Raji (cell line): ENCODE measurements around the gene EAPP.

ENCODE experiments used
- POLR2A ChIP-seq: IDR thresholded peaks from 2 replicates; pipeline ENCODE4 v1.6.1; 2011; ENCODE audit warnings: low read depth, low read length, control low read depth; ENCODE audit not compliant: insufficient read depth

The EAPP gene

DNA sequence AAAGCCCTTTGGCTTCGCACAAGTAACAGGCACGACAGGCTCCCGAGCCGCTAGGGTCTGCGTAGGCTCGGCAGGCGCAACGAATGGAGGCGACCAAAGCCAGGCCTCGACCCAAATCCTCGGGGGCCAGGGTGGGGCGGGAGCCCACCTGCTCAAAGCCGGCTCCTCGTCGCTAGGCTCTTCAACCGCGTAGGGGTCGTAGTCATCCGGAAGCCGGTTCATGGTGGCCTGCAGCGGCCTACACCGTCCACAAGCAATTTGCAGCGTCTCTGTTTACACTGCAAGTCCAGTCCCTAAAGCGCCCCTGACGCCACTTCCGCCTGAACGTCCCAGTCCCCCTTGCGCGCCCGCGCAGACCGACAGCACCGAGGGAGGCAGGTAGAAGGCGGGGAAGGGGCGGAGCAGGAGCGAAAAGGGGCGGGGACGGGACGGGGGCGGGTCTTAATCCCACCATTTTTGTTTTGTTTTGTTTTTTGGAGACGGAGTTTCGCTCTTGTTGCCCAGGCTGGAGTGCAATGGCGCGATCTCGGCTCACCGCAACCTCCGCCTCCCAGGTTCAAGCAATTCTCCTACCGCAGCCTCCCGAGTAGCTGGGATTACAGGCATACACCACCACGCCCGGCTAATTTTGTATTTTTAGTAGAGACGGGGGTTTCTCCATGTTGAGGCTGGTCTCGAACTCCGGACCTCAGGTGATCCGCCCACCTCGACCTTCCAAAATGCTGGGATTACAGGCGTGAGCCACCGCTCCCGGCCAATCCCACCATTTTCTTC, at the start of gene EAPP:
Gene EAPP (minus strand): TSS at position 295 of the 774 bp plus-strand sequence. CDS start 73 bp downstream, at position 222.
- TF ChIP-seq POLR2A: peak; percentile 94

GRCh38 chr14:34583525-34583924, 44.0 kb upstream of the EAPP start:
- no peak for TF ChIP-seq POLR2A

DNA sequence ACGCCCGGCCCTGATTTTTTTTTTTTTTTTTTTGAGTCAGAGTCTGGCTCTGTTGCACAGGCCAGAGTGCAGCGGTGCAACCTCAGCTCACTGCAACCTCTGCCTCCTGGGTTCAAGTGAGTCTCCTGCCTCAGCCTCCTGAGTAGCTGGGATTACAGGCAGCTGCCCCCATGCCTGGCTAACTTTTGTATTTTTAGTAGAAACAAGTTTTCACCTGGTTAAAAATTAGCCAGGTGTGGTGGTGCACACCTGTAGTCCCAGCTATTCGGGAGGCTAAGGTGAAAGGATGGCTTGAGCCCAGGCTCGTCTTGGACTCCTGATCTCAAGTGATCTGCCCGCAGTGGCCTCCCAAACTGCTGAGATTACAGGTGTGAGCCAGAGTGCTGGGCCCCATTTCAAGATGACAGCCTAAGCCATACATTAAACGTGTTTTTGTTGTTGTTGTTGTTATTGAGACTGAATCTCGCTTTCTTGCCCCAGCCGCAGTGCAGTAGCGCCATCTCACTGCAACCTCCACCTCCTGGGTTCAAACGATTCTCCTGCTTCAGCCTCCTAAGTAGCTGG, 42.7 kb upstream of the EAPP start:
- TF ChIP-seq POLR2A: no peak

DNA sequence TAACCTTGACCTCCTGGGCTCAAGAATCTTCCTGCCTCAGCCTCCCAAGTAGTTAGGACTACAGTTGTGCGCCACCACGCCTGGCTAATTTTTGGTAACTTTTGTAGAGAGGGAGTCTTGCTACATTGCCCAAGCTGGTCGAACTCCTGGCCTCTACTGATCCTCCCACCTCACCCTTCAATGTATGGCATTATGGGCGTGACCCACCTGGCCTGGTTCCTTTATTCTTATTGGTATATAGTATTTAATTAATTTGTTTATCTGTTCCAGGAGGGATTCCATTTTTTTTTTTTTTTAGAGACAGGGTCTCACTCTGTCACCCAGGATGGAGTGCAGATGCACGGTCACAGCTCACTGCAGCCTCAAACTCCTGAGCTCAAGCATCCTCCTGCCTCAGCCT, 40.9 kb upstream of the EAPP start:
- no peak for TF ChIP-seq POLR2A

GRCh38 chr14:34571771-34572170, 32.3 kb upstream of the EAPP start:
- no peak for TF ChIP-seq POLR2A

DNA sequence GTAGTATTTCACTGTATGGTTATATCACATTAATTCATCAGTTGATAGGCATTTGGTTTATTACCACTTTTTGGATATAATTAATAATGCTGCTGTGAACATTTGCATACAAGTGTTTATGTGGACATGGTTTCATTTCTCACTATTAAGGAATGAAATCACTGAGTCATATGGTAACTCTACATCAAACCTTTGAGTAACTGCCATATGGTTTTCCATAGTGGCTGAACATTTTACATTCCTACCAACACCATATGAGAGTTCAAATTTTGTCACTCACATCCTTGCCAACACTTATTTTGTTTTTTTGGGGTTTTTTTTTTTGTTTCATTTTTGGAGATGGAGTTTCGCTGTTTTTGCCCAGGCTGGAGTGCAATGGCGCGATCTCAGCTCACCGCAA, 30.2 kb upstream of the EAPP start:
- no peak for TF ChIP-seq POLR2A

GRCh38 chr14:34568803-34569202, 29.3 kb upstream of the EAPP start:
- TF ChIP-seq POLR2A: no peak

DNA sequence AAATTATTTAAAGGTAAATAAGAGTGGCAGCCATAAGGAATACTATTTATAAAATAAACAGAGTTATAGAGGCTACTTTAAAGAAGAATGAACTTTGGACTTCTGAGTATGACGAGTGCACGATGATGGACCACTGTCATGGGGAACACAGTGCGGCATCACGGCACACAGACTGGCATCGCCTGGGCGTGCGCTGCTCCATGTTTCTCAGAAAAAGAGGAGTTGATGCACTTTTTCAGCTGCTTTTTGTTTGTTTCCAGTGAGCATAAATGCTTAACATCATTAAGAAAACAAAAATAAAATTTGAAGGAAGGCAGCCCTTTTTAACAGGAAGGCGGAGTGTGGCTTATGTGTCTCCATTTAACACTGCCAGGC, 23.3 kb upstream of the EAPP start:
- no peak for TF ChIP-seq POLR2A

GRCh38 chr14:34554540-34555250, 15.2 kb upstream of the EAPP start:
- peak; percentile 20; the same call in 1 of the 2 replicates for TF ChIP-seq POLR2A

- TF ChIP-seq POLR2A: no peak
Measured at GRCh38 chr14:34548472-34548981, 9.0 kb upstream of the EAPP start.

DNA sequence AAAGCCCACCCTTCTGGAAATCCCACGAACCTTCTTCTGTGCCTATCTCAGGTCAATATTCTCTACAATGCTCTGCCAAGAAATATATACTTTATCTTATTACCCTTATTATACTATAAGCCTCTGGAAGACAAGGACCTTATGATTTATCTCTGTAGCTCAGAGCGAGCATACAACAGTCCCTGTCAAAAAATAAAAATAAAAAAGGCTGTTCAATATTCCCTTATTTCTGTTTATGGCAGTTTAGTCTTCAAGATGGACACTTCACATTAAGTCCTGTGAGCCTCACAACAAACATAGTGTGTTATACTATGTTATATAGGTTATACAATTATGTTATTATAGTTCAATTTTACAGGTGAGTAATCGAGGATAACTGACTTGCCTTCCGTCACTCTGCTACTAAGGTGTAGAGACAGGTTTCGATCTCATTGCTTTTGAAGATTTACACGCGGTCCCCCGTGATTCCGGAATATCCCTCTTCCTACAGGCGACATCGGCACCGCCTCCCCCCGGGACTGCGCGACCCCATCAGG, 562 bp downstream of the EAPP start:
- no peak for TF ChIP-seq POLR2A

DNA sequence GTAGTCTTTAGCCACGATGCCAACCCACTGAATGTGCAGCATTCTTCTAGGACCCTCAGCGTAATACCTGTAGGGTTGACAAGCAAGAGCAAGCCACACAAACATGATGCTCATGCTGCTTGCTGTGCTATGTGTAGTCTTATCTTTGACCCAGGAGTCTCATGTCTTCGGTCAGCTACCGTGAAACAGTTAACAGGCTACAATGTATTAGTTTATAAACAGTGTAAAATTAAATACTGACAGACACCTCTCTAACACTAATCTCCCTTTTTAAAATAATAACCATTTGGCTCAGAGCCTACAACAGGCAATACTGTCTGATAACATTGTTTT, 1.9 kb downstream of the EAPP start:
- TF ChIP-seq POLR2A: no peak

GRCh38 chr14:34536951-34537676, 2.4 kb downstream of the EAPP start:
- no peak for TF ChIP-seq POLR2A

DNA sequence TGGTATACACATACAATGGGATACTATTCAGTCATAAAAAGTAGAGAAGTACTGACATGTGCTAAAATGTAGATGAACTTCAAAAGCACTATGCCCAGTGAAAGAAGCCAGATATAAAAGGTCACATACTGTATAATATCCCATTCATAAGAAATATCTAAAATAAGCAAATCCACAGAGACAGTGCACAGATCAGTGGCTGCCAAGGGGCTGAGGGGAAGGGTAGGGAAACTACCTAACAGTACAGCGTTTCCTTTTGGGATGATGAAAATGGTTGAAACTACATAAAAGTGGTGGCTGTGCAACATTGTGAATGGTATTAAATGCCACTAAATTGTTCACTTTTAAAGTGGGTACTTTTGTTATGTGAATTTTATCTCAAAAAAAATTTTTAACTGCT, 11.9 kb downstream of the EAPP start:
- TF ChIP-seq POLR2A: no peak

GRCh38 chr14:34522496-34522895, 17.0 kb downstream of the EAPP start:
- TF ChIP-seq POLR2A: no peak
